Globus pallidus (tissue), 1 donor: ENCODE results near the gene RPP14.
A peak's percentile ranks its signal among the peaks of the same experiment; 100 is the strongest.

Experiments
- DNase-seq: peaks from one replicate; pipeline ENCODE4 v3.0.0-alpha.2; 2015; ENCODE audit warnings: low spot score

The RPP14 gene

GRCh38 chr3:58291671-58292338 lies 14.2 kb upstream of the RPP14 start:
- no peak for DNase-seq

GRCh38 chr3:58292866-58293265 lies 13.2 kb upstream of the RPP14 start:
- DNase-seq = no peak

GRCh38 chr3:58293516-58293915 lies 12.5 kb upstream of the RPP14 start:
- DNase-seq = peak; percentile 82

- DNase-seq = peak; percentile 97
Observed at GRCh38 chr3:58296269-58296668, 9.8 kb upstream of the RPP14 start.

- no peak for DNase-seq
Observed at GRCh38 chr3:58296843-58297242, 9.2 kb upstream of the RPP14 start.

GRCh38 chr3:58298190-58298589 lies 7.9 kb upstream of the RPP14 start:
- DNase-seq = no peak

GRCh38 chr3:58299075-58299474 lies 7.0 kb upstream of the RPP14 start:
- no peak for DNase-seq

GRCh38 chr3:58299839-58300516 lies 6.1 kb upstream of the RPP14 start:
- DNase-seq = no peak

- no peak for DNase-seq
Observed at GRCh38 chr3:58307639-58308215, 1.7 kb downstream of the RPP14 start.

GRCh38 chr3:58308728-58309127 lies 2.7 kb downstream of the RPP14 start:
- no peak for DNase-seq

GRCh38 chr3:58317811-58318210 lies 11.8 kb downstream of the RPP14 start:
- no peak for DNase-seq

GRCh38 chr3:58321791-58322190 lies 15.7 kb downstream of the RPP14 start:
- DNase-seq = no peak

GRCh38 chr3:58322793-58323192 lies 16.7 kb downstream of the RPP14 start:
- no peak for DNase-seq

GRCh38 chr3:58323529-58324390 lies 17.7 kb downstream of the RPP14 start:
- DNase-seq = no peak

- no peak for DNase-seq
Observed at GRCh38 chr3:58324391-58325390, 18.6 kb downstream of the RPP14 start.

GRCh38 chr3:58325525-58325992 lies 19.5 kb downstream of the RPP14 start:
- DNase-seq = no peak

GRCh38 chr3:58326267-58326900 lies 20.3 kb downstream of the RPP14 start:
- DNase-seq = no peak

- DNase-seq = no peak
Observed at GRCh38 chr3:58329150-58329921, 23.3 kb downstream of the RPP14 start.

GRCh38 chr3:58329922-58330413 lies 23.9 kb downstream of the RPP14 start:
- no peak for DNase-seq
